ENCODE data around the gene INTS7.
A peak's percentile ranks its signal among the peaks of the same experiment; 100 is the strongest.

Gene INTS7

DNA sequence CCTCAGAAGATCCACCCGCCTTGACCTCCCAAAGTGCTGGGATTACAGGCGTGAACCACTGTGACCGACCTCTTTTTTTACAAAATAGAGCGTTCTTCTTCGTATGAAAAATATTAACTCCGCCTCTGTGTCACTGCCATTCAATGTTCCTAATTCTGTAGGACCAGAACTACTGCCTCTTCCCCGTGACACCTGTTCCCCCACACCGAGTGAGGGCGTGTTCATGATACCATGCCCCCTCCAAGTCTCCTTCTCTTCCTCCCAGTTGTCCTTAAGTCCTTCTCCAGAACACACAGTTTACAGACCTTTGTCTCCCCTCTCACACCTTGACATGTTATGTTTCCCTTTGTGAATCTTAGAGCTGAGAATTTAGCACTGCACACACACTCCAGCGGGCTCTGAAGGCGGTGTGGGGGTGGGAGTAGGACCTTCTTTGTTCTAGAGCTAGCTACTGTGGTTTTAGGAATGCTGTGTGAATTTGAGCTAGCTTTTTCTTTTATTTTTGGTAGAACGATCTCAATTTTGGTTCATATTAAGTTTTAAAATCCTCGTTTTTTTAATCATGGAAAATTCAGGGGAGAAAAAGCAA, 122.4 kb downstream of the INTS7 start:
- Histone ChIP-seq H3K9me3 (ENCODE audit: insufficient read depth, low read depth, low read length) (peaks cover 4% of the 10 kb centered on the region), H3K14ac (ENCODE audit: low read length) (no peak overlapping the region), H3K9ac (ENCODE audit: low read length) (no peak overlapping the region), H2BK5ac (ENCODE audit: low read depth, low read length, poor library complexity) (no peak overlapping the region), H3K4me2 (ENCODE audit: low read length) (no peak overlapping the region), H2AFZ (ENCODE audit: insufficient read depth, low read length, poor library complexity) (no peak overlapping the region), H3K4me3 (ENCODE audit: low read depth, low read length) (no peak overlapping the region), H3K79me1 (ENCODE audit: low read length) (no peaks in the 10 kb centered on the region), H3K4ac (ENCODE audit: low read depth, low read length) (no peak overlapping the region), H3K79me2 (ENCODE audit: control insufficient read depth, insufficient read depth, low read length, poor library complexity) (no peaks in the 10 kb centered on the region), H3K23ac (ENCODE audit: low read length) (no peak overlapping the region), H3K18ac (ENCODE audit: low read length) (no peak overlapping the region), H2BK12ac (ENCODE audit: low read length) (no peak overlapping the region), H4K12ac (ENCODE audit: low read depth, low read length) (no peak overlapping the region), H3K27ac (ENCODE audit: low read depth, low read length) (no peak overlapping the region), H3K36me3 (ENCODE audit: control insufficient read depth in 1 of 2, insufficient read depth in 2 of 2, low read length in 2 of 2) (no peaks in the 10 kb centered on the region), H3K4me1 (ENCODE audit: control insufficient read depth in 1 of 2, insufficient read depth in 2 of 2, low read length in 2 of 2) (no peaks in the 10 kb centered on the region), H3K27me3 (ENCODE audit: insufficient read depth, low read length) (no peaks in the 10 kb centered on the region), H2AK5ac (ENCODE audit: low read length) (no peak overlapping the region), H4K8ac (ENCODE audit: low read depth, low read length) (no peak overlapping the region), H4K91ac (ENCODE audit: low read depth, low read length) (no peak overlapping the region), H2BK120ac (ENCODE audit: insufficient read depth, low read length, poor library complexity) (no peak overlapping the region)
- no peak for DNase-seq
- WGBS (ENCODE audit: extremely low coverage, insufficient coverage, insufficient read length), result no CpG with 5 or more reads among the region's 13 CpGs

DNA sequence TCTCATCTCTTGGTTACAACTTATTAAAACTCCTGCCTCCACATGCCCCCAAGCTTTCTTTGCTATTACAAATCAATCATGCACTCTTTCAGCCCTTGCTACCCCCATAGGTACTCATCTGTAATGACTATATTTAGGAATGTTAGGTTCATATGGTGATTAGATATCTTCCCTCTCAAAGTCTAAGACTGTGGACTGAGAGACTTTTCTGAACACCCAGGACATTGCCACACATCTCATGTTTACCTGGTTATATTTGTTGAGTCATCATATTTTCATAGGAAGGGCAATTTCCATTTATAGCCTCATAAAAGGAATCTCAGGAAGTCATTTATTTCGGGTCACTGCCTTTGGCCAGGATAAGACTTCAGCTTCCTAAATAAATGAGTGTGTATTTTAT, 123.3 kb downstream of the INTS7 start:
- no CpG with 5 or more reads among the region's 1 CpG for WGBS (ENCODE audit: extremely low coverage, insufficient coverage, insufficient read length)
- no peak overlapping the region for H4K91ac ChIP-seq (ENCODE audit: low read depth, low read length)
- no peak overlapping the region for H3K14ac ChIP-seq (ENCODE audit: low read length)
- DNase-seq, result no peak
- no peak overlapping the region for H3K4me2 ChIP-seq (ENCODE audit: low read length)
- no peak overlapping the region for H2AFZ ChIP-seq (ENCODE audit: insufficient read depth, low read length, poor library complexity)
- H3K4ac ChIP-seq (ENCODE audit: low read depth, low read length), result no peak overlapping the region
- no peak overlapping the region for H2BK120ac ChIP-seq (ENCODE audit: insufficient read depth, low read length, poor library complexity)
- no peak overlapping the region for H3K23ac ChIP-seq (ENCODE audit: low read length)
- H2BK5ac ChIP-seq (ENCODE audit: low read depth, low read length, poor library complexity), result no peak overlapping the region
- H3K27ac ChIP-seq (ENCODE audit: low read depth, low read length), result no peak overlapping the region
- H3K4me1 ChIP-seq (ENCODE audit: control insufficient read depth in 1 of 2, insufficient read depth in 2 of 2, low read length in 2 of 2), result no peaks in the 10 kb centered on the region
- H2BK12ac ChIP-seq (ENCODE audit: low read length), result no peak overlapping the region
- H3K79me2 ChIP-seq (ENCODE audit: control insufficient read depth, insufficient read depth, low read length, poor library complexity), result no peaks in the 10 kb centered on the region
- H3K79me1 ChIP-seq (ENCODE audit: low read length), result no peaks in the 10 kb centered on the region
- H4K8ac ChIP-seq (ENCODE audit: low read depth, low read length), result no peak overlapping the region
- H3K9ac ChIP-seq (ENCODE audit: low read length), result no peak overlapping the region
- H3K36me3 ChIP-seq (ENCODE audit: control insufficient read depth in 1 of 2, insufficient read depth in 2 of 2, low read length in 2 of 2), result no peaks in the 10 kb centered on the region
- H4K12ac ChIP-seq (ENCODE audit: low read depth, low read length), result no peak overlapping the region
- peaks cover 4% of the 10 kb centered on the region for H3K9me3 ChIP-seq (ENCODE audit: insufficient read depth, low read depth, low read length)
- no peak overlapping the region for H3K4me3 ChIP-seq (ENCODE audit: low read depth, low read length)
- no peak overlapping the region for H3K18ac ChIP-seq (ENCODE audit: low read length)
- no peak overlapping the region for H2AK5ac ChIP-seq (ENCODE audit: low read length)
- no peaks in the 10 kb centered on the region for H3K27me3 ChIP-seq (ENCODE audit: insufficient read depth, low read length)

DNA sequence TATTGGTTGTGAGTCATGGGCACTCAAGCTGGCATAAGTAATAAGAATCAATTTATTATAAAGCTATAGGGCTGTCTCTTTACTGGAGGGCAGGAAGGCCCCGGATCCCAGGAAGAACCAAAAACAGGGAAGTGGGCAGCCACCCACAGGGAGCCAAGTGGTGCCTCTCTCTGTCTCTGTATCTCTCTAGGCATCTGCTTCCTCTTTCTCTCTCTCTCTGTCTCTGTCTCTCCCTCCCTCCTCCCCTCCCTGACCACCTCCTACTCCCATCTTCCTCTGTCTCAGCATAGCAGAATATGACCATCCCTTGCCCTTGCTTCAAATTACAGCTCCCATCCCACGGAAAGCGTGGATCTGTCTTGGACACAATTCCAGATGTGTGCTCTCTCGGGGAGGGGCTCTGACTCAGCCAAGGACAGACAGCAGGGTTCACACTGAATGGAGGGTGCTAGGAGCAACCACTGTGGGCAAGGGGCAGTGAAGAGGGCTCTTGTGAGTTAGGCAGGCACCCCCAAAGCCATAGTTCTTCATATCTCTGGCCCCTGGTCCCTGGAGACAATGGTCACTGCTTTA, 124.4 kb downstream of the INTS7 start:
- Histone ChIP-seq H3K27me3 (ENCODE audit: insufficient read depth, low read length) (no peaks in the 10 kb centered on the region), H3K4me1 (ENCODE audit: control insufficient read depth in 1 of 2, insufficient read depth in 2 of 2, low read length in 2 of 2) (no peaks in the 10 kb centered on the region), H3K4ac (ENCODE audit: low read depth, low read length) (no peak overlapping the region), H3K79me2 (ENCODE audit: control insufficient read depth, insufficient read depth, low read length, poor library complexity) (no peaks in the 10 kb centered on the region), H2BK120ac (ENCODE audit: insufficient read depth, low read length, poor library complexity) (no peak overlapping the region), H3K27ac (ENCODE audit: low read depth, low read length) (no peak overlapping the region), H3K14ac (ENCODE audit: low read length) (no peak overlapping the region), H2BK5ac (ENCODE audit: low read depth, low read length, poor library complexity) (no peak overlapping the region), H2AK5ac (ENCODE audit: low read length) (no peak overlapping the region), H3K79me1 (ENCODE audit: low read length) (no peaks in the 10 kb centered on the region), H4K12ac (ENCODE audit: low read depth, low read length) (no peak overlapping the region), H3K4me3 (ENCODE audit: low read depth, low read length) (no peak overlapping the region), H2AFZ (ENCODE audit: insufficient read depth, low read length, poor library complexity) (no peak overlapping the region), H4K91ac (ENCODE audit: low read depth, low read length) (no peak overlapping the region), H2BK12ac (ENCODE audit: low read length) (no peak overlapping the region), H3K23ac (ENCODE audit: low read length) (no peak overlapping the region), H3K18ac (ENCODE audit: low read length) (no peak overlapping the region), H3K9me3 (ENCODE audit: insufficient read depth, low read depth, low read length) (peaks cover 4% of the 10 kb centered on the region), H4K8ac (ENCODE audit: low read depth, low read length) (no peak overlapping the region), H3K36me3 (ENCODE audit: control insufficient read depth in 1 of 2, insufficient read depth in 2 of 2, low read length in 2 of 2) (no peaks in the 10 kb centered on the region), H3K4me2 (ENCODE audit: low read length) (no peak overlapping the region), H3K9ac (ENCODE audit: low read length) (no peak overlapping the region)
- WGBS (ENCODE audit: extremely low coverage, insufficient coverage, insufficient read length), result no CpG with 5 or more reads among the region's 4 CpGs
- no peak for DNase-seq

DNA sequence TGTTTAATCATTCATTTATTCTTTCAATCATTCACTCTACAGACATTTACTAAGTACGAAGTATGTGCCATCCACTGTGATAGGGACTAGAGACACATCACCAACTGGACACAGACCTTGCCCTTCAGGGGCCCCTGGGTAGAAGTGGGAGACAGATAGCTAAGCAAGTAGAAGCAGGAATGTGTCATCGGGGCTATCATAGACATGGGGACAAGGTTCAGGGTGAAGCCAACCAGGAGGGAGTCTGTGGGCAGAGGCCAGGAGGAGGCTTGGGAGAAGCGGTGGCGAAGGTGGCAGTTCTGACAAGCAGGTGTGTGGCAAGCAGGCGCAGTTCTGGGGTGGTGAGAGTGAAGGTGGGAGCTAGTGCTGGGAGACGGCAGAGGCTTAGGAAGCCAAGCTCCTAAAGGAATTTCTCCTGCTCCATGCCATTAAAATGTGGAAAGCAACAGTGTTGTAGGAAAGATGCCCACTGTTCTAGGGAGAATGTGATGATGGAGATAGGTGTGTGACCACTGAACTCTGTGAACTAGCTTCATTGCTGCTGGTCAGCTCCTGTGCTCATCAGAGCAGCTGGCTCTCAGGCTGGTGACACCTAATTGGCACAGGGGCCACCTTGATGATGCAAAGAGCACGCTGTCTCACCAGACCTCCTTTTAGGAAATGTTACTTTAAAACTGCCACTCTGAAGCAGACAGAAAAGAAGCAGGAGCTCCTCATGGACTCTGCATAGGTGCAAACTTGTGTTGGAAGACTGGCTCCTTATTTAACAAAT, 125.1 kb downstream of the INTS7 start:
- no peaks in the 10 kb centered on the region for H3K79me1 ChIP-seq (ENCODE audit: low read length)
- no peak overlapping the region for H3K14ac ChIP-seq (ENCODE audit: low read length)
- no peak overlapping the region for H3K4me2 ChIP-seq (ENCODE audit: low read length)
- no peaks in the 10 kb centered on the region for H3K79me2 ChIP-seq (ENCODE audit: control insufficient read depth, insufficient read depth, low read length, poor library complexity)
- no peak overlapping the region for H2AFZ ChIP-seq (ENCODE audit: insufficient read depth, low read length, poor library complexity)
- H2BK5ac ChIP-seq (ENCODE audit: low read depth, low read length, poor library complexity), result no peak overlapping the region
- no peak overlapping the region for H3K27ac ChIP-seq (ENCODE audit: low read depth, low read length)
- no peak overlapping the region for H2BK12ac ChIP-seq (ENCODE audit: low read length)
- no CpG with 5 or more reads among the region's 7 CpGs for WGBS (ENCODE audit: extremely low coverage, insufficient coverage, insufficient read length)
- H3K23ac ChIP-seq (ENCODE audit: low read length), result no peak overlapping the region
- no peak overlapping the region for H4K91ac ChIP-seq (ENCODE audit: low read depth, low read length)
- no peaks in the 10 kb centered on the region for H3K36me3 ChIP-seq (ENCODE audit: control insufficient read depth in 1 of 2, insufficient read depth in 2 of 2, low read length in 2 of 2)
- no peak overlapping the region for H4K8ac ChIP-seq (ENCODE audit: low read depth, low read length)
- peaks cover 4% of the 10 kb centered on the region for H3K9me3 ChIP-seq (ENCODE audit: insufficient read depth, low read depth, low read length)
- no peak overlapping the region for H3K4me3 ChIP-seq (ENCODE audit: low read depth, low read length)
- no peak overlapping the region for H4K12ac ChIP-seq (ENCODE audit: low read depth, low read length)
- peak overlapping the region; percentile 21 for H3K9ac ChIP-seq (ENCODE audit: low read length)
- no peak overlapping the region for H2AK5ac ChIP-seq (ENCODE audit: low read length)
- no peak for DNase-seq
- no peak overlapping the region for H2BK120ac ChIP-seq (ENCODE audit: insufficient read depth, low read length, poor library complexity)
- no peaks in the 10 kb centered on the region for H3K4me1 ChIP-seq (ENCODE audit: control insufficient read depth in 1 of 2, insufficient read depth in 2 of 2, low read length in 2 of 2)
- H3K18ac ChIP-seq (ENCODE audit: low read length), result no peak overlapping the region
- no peak overlapping the region for H3K4ac ChIP-seq (ENCODE audit: low read depth, low read length)
- no peaks in the 10 kb centered on the region for H3K27me3 ChIP-seq (ENCODE audit: insufficient read depth, low read length)

Measured in trophoblast cell (in vitro differentiated cells and primary cell).